LNCAP (cell line): ENCODE results near the gene LRRK2.

Experiments
- TF ChIP-seq, protein P1 (sequence below): fragments of 450-650 bp; IDR thresholded peaks from 2 replicates; pipeline ENCODE4 v1.5.1; 2017; ENCODE audit warnings: mild to moderate bottlenecking

Gene LRRK2

GRCh38 chr12:40185303-40185693, 39.5 kb upstream of the LRRK2 start:
- TF ChIP-seq, protein P1, sequence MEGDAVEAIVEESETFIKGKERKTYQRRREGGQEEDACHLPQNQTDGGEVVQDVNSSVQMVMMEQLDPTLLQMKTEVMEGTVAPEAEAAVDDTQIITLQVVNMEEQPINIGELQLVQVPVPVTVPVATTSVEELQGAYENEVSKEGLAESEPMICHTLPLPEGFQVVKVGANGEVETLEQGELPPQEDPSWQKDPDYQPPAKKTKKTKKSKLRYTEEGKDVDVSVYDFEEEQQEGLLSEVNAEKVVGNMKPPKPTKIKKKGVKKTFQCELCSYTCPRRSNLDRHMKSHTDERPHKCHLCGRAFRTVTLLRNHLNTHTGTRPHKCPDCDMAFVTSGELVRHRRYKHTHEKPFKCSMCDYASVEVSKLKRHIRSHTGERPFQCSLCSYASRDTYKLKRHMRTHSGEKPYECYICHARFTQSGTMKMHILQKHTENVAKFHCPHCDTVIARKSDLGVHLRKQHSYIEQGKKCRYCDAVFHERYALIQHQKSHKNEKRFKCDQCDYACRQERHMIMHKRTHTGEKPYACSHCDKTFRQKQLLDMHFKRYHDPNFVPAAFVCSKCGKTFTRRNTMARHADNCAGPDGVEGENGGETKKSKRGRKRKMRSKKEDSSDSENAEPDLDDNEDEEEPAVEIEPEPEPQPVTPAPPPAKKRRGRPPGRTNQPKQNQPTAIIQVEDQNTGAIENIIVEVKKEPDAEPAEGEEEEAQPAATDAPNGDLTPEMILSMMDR: no peak

GRCh38 chr12:40188558-40189320, 36.1 kb upstream of the LRRK2 start:
- TF ChIP-seq, protein P1: no peak

DNA sequence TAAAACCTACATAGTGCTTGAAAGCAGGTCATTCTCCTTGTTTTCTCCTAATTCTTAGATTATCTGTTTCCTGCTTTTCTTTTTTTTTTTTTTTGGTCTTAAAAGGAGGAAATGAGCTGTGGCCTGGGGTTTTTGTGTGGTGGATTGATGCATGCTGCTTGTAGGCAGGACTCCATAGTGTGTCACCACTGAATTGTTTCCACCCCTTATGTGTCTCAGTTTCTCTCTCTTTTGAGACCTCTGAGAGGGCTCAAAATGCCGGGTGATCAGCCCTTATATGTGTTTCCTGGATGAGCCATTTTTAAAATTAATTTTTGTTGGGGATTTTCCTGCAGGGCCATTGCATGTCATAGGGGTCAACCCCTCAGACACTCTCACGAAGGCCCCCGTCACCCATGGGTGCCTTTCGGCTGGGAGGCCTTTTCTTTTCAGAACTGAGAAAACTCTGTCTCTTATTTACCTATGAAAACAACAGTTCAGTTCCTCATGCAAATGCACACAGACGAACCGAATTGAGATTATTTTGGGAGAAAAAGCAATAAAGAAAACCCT, 32.0 kb upstream of the LRRK2 start:
- TF ChIP-seq, protein P1: no peak

GRCh38 chr12:40194846-40195245, 30.0 kb upstream of the LRRK2 start:
- TF ChIP-seq, protein P1: no peak

- TF ChIP-seq, protein P1: no peak
Measured at GRCh38 chr12:40197590-40197989, 27.2 kb upstream of the LRRK2 start.

DNA sequence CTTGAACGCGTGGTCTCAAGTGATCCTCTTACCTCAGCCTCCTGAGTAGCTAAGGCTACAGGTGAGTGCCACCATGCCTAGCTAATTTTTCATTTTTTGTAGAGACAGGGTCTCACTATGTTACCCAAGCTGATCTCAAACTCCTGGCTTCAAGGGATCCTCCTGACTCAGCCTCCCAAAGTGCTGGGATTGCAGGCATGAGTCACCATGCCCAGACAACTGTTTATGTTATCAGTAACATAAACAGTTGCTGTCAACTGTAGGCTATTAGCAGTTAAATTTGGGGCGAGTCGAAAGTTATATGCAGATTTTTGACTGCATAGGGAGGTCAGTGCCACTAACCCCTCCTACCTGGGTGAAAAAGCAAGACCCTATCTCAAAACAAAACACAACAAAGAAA, 26.2 kb upstream of the LRRK2 start:
- TF ChIP-seq, protein P1: no peak

- TF ChIP-seq, protein P1: no peak
Measured at GRCh38 chr12:40202095-40203059, 22.4 kb upstream of the LRRK2 start.
